IMR-90 (cell line): Measurements from ENCODE around the gene TEAD4. TPM values are rescaled to one million over a fixed set of nuclear protein-coding genes. Genes with fewer than 3 reads are reported as not detected.

Experiments
- ATAC-seq: fragments of 200-7000 bp; cut with Tn5 transposase; 2 replicates; pipeline ENCODE4 v1.9.1; 2020; ENCODE audit warnings: low read depth, mild to moderate bottlenecking, moderate library complexity
- BruUV-seq: library from RNA; stranded (reverse); fragments of 400-500 nt; replicated peaks from 2 replicates; lab custom pipeline; 2021; lab: Mats Ljungman, UMichigan
- CTCF ChIA-PET: fragments of 300-600 bp; formaldehyde crosslinking; extraction: SDS; loops from one replicate; lab custom pipeline; 2021; ENCODE audit warnings: antibody characterized with exemption; lab: Yijun Ruan, JAX
- POLR2A ChIA-PET: fragments of 300-600 bp; sonication (Branson Sonifier 250); formaldehyde crosslinking; loops from one replicate; lab custom pipeline; 2022; ENCODE audit warnings: antibody characterized with exemption; ENCODE audit not compliant: unreplicated experiment; lab: Charles Lee
- DNase-seq: peaks from one replicate; pipeline ENCODE4 v3.0.0; 2013
- H2AFZ ChIP-seq: replicated peaks from 2 replicates; pipeline ENCODE3; 2013; ENCODE audit warnings: low read length, mild to moderate bottlenecking; ENCODE audit not compliant: poor library complexity
- H2AK5ac ChIP-seq: 2 replicates; pipeline ENCODE4 v1.6.1; 2013; ENCODE audit warnings: low read depth, low read length, inconsistent platforms
- H2AK9ac ChIP-seq: replicated peaks from 2 replicates; pipeline ENCODE3; 2013; ENCODE audit warnings: mild to moderate bottlenecking, low read depth, low read length, moderate library complexity; ENCODE audit not compliant: poor library complexity
- H2BK120ac ChIP-seq: 2 replicates; pipeline ENCODE4 v1.6.1; 2013; ENCODE audit warnings: low read depth, low read length, inconsistent platforms
- H2BK15ac ChIP-seq: 3 replicates; pipeline ENCODE4 v1.6.1; 2013; ENCODE audit warnings: low read depth, low read length, inconsistent platforms
- H2BK20ac ChIP-seq: 2 replicates; pipeline ENCODE4 v1.6.1; 2013; ENCODE audit warnings: low read depth, mild to moderate bottlenecking, inconsistent platforms, low read length, moderate library complexity
- H2BK5ac ChIP-seq: 2 replicates; pipeline ENCODE4 v1.6.1; 2013; ENCODE audit warnings: mild to moderate bottlenecking, low read depth, low read length, inconsistent platforms; ENCODE audit not compliant: poor library complexity, severe bottlenecking
- H3K14ac ChIP-seq: replicated peaks from 2 replicates; pipeline ENCODE4 v1.6.1; 2013; ENCODE audit warnings: low read depth, low read length, inconsistent platforms
- H3K18ac ChIP-seq: 2 replicates; pipeline ENCODE4 v1.6.1; 2013; ENCODE audit warnings: low read depth, low read length, control low read depth
- H3K23ac ChIP-seq: 2 replicates; pipeline ENCODE4 v1.6.1; 2013; ENCODE audit warnings: low read depth, low read length, inconsistent platforms
- H3K27ac ChIP-seq: 2 replicates; pipeline ENCODE4 v1.5.1; 2013; ENCODE audit warnings: mild to moderate bottlenecking, control low read depth, low read length; ENCODE audit not compliant: insufficient read depth
- H3K27me3 ChIP-seq: 2 replicates; pipeline ENCODE4 v1.6.1; 2013; ENCODE audit warnings: low read length; ENCODE audit not compliant: control insufficient read depth, insufficient read depth
- H3K36me3 ChIP-seq: 2 replicates; pipeline ENCODE4 v1.6.1; 2013; ENCODE audit warnings: low read length, mixed read lengths; ENCODE audit not compliant: control insufficient read depth, insufficient read depth
- H3K4ac ChIP-seq: 2 replicates; pipeline ENCODE4 v1.6.1; 2013; ENCODE audit warnings: low read depth, low read length, inconsistent platforms
- H3K4me1 ChIP-seq: 2 replicates; pipeline ENCODE4 v1.6.1; 2013; ENCODE audit warnings: low read length, mixed read lengths; ENCODE audit not compliant: control insufficient read depth, insufficient read depth
- H3K4me2 ChIP-seq: 2 replicates; pipeline ENCODE4 v1.6.1; 2013; ENCODE audit warnings: low read depth, mild to moderate bottlenecking, control low read depth, low read length, moderate library complexity
- H3K4me3 ChIP-seq: 2 replicates; pipeline ENCODE4 v1.5.1; 2013; ENCODE audit warnings: low read depth, mild to moderate bottlenecking, control low read depth, low read length, moderate library complexity; ENCODE audit not compliant: insufficient read depth
- H3K56ac ChIP-seq: 2 replicates; pipeline ENCODE4 v1.6.1; 2013; ENCODE audit warnings: low read length, inconsistent platforms; ENCODE audit not compliant: insufficient read depth; ENCODE audit errors: extremely low read depth
- H3K79me1 ChIP-seq, 2 experiments: 2 replicates each; pipeline ENCODE4 v1.6.1; 2013; ENCODE audit warnings: low read length in 2 of 2, inconsistent platforms in 1 of 2, low read depth in 1 of 2
- H3K9ac ChIP-seq: 2 replicates; pipeline ENCODE4 v1.6.1; 2013; ENCODE audit warnings: low read depth, low read length, control low read depth
- H3K9me1 ChIP-seq: 2 replicates; pipeline ENCODE4 v1.6.1; 2013; ENCODE audit warnings: low read length, inconsistent platforms; ENCODE audit not compliant: insufficient read depth
- H3K9me3 ChIP-seq: 2 replicates; pipeline ENCODE4 v1.6.1; 2013; ENCODE audit warnings: low read length; ENCODE audit not compliant: control insufficient read depth, insufficient read depth
- H4K20me1 ChIP-seq: 2 replicates; pipeline ENCODE4 v1.6.1; 2013; ENCODE audit warnings: low read length, inconsistent platforms; ENCODE audit not compliant: insufficient read depth
- H4K5ac ChIP-seq: 2 replicates; pipeline ENCODE4 v1.6.1; 2013; ENCODE audit warnings: mild to moderate bottlenecking, low read depth, low read length, control low read depth
- H4K8ac ChIP-seq, 2 experiments: 2 replicates each; pipeline ENCODE4 v1.6.1; 2013; ENCODE audit warnings: low read depth in 2 of 2, low read length in 2 of 2, control low read depth in 1 of 2, inconsistent platforms in 1 of 2
- H4K91ac ChIP-seq: 2 replicates; pipeline ENCODE4 v1.6.1; 2013; ENCODE audit warnings: low read depth, low read length, inconsistent platforms; ENCODE audit not compliant: insufficient read depth
- BHLHE40 ChIP-seq: fragments of 150-350 bp; IDR thresholded peaks from 2 replicates; pipeline ENCODE4 v1.6.1; 2016; ENCODE audit warnings: mild to moderate bottlenecking, low read depth, low read length
- CEBPB ChIP-seq: IDR thresholded peaks from 2 replicates; pipeline ENCODE4 v1.6.1; 2012; ENCODE audit warnings: low read depth, low read length, improper control_type of control experiment
- CHD1 ChIP-seq: IDR thresholded peaks from 2 replicates; pipeline ENCODE4 v1.6.1; 2012; ENCODE audit warnings: low read depth, low read length, improper control_type of control experiment
- CTCF ChIP-seq: conservative IDR thresholded peaks from 2 replicates; pipeline ENCODE4 v1.5.1; 2012; ENCODE audit warnings: mild to moderate bottlenecking, low read depth, low read length, improper control_type of control experiment
- ELK1 ChIP-seq: fragments of 150-350 bp; IDR thresholded peaks from 2 replicates; pipeline ENCODE4 v1.6.1; 2016; ENCODE audit warnings: low read depth, mild to moderate bottlenecking, low read length, moderate library complexity, borderline replicate concordance
- FOS ChIP-seq: fragments of 150-350 bp; IDR thresholded peaks from 2 replicates; pipeline ENCODE4 v1.6.1; 2016; ENCODE audit warnings: low read depth, low read length
- MAZ ChIP-seq: IDR thresholded peaks from 2 replicates; pipeline ENCODE4 v1.6.1; 2012; ENCODE audit warnings: low read depth, mild to moderate bottlenecking, low read length, improper control_type of control experiment, moderate library complexity, borderline replicate concordance
- MXI1 ChIP-seq: IDR thresholded peaks from 2 replicates; pipeline ENCODE4 v1.6.1; 2012; ENCODE audit warnings: low read depth, mild to moderate bottlenecking, low read length, moderate library complexity, borderline replicate concordance
- NFE2L2 ChIP-seq: fragments of 150-350 bp; IDR thresholded peaks from 2 replicates; pipeline ENCODE4 v1.6.1; 2016; ENCODE audit warnings: low read depth, mild to moderate bottlenecking, low read length
- RCOR1 ChIP-seq: IDR thresholded peaks from 2 replicates; pipeline ENCODE4 v1.6.1; 2012; ENCODE audit warnings: mild to moderate bottlenecking, low read length, improper control_type of control experiment; ENCODE audit not compliant: insufficient replicate concordance
- RFX5 ChIP-seq: IDR thresholded peaks from 2 replicates; pipeline ENCODE4 v1.8.0; 2012; ENCODE audit warnings: low read depth, mild to moderate bottlenecking, low read length, moderate library complexity
- WGBS, 2 experiments: methylation state at CpG; one replicate each; pipeline versions ENCODE4 v1.1.5 to v1.1.7; 2013; ENCODE audit warnings: missing lambda C conversion rate in 2 of 2; ENCODE audit not compliant: insufficient read length in 1 of 2; ENCODE audit errors: extremely low coverage in 2 of 2; 5-methylcytosine and 5-hydroxymethylcytosine counted together
- dilution Hi-C: fragments of 300-500 bp; cut with HindIII; formaldehyde crosslinking; loops from one replicate; pipeline ENCODE4 v1.14.3; 2018; ENCODE audit warnings: low sequenced_read_pairs; ENCODE audit not compliant: unreplicated experiment
- in situ Hi-C: fragments of 300-500 bp; cut with MboI; formaldehyde crosslinking; loops from 3 replicates; pipeline ENCODE4 v1.14.3; 2019; ENCODE audit warnings: low sequenced_read_pairs, inconsistent platforms, mixed read lengths
- intact Hi-C: fragments of 100-400 bp; cut with micrococcal nuclease; formaldehyde crosslinking; loops from 2 replicates; pipeline ENCODE4 v1.10.0; 2022
- polyA plus RNA-seq, 3 experiments: library from polyadenylated mRNA; depleted of rRNA; stranded (reverse); fragments of >200 nt; gene quantifications; 2 replicates each; pipeline ENCODE4 v1.2.3, GENCODE V29; 2012; ENCODE audit warnings: low replicate concordance in 1 of 3
- total RNA-seq: library from RNA; depleted of rRNA; stranded (reverse); fragments of >200 nt; gene quantifications from 2 replicates; pipeline ENCODE4 v1.2.3, GENCODE V29; 2012

TEAD4 gene
- total and polyA plus RNA-seq, 2 of the 4 experiments (the other 2 are of a cell fraction), result 8.8 to 24.9 TPM

- Histone ChIP-seq H2BK15ac (no peak overlapping the region), H3K4me1 (no peaks in the 10 kb centered on the region), H2BK20ac (no peak overlapping the region), H3K9me3 (no peaks in the 10 kb centered on the region), H3K36me3 (peaks cover 11% of the 10 kb centered on the region), H3K56ac (no peak overlapping the region), H3K9me1 (no peaks in the 10 kb centered on the region; the same call in 1 of the 2 replicates), H3K79me1 (no peaks in the 10 kb centered on the region), H3K23ac (no peak overlapping the region), H3K27ac (no peak overlapping the region), H2AK9ac (no peak overlapping the region), H3K14ac (no peak overlapping the region), H4K91ac (no peak overlapping the region), H2AFZ (no peak overlapping the region), H3K27me3 (no peaks in the 10 kb centered on the region), H2BK120ac (no peak overlapping the region), H3K9ac (no peak overlapping the region), H2BK5ac (no peak overlapping the region), H4K20me1 (no peaks in the 10 kb centered on the region), H4K5ac (no peak overlapping the region), H4K8ac (no peak overlapping the region), H2AK5ac (no peak overlapping the region), H3K4me3 (no peak overlapping the region), H3K18ac (no peak overlapping the region), H3K4me2 (no peak overlapping the region), H3K4ac (no peak overlapping the region)
- ChIA-PET CTCF (interaction anchor here (1.2 kb wide), 1 partner anchor 14 kb away, joined by 3 read pairs; no protein-coding TSS in a partner anchor), POLR2A (no interaction called here)
- DNase-seq (no peak), ATAC-seq (no peak)
- no TSS peak for BruUV-seq
- no peak for TF ChIP-seq NFE2L2
- TF ChIP-seq CHD1, result no peak
- no peak for TF ChIP-seq RFX5
- TF ChIP-seq CTCF, result no peak
- TF ChIP-seq RCOR1, result no peak
- no peak for TF ChIP-seq FOS
- TF ChIP-seq MAZ, result no peak
- TF ChIP-seq BHLHE40, result no peak
- TF ChIP-seq CEBPB, result no peak
- TF ChIP-seq MXI1, result no peak
- TF ChIP-seq ELK1, result no peak
- in situ Hi-C loops (no loop called here), intact Hi-C loops (no loop called here), dilution Hi-C loops (no loop called here)
- no CpG with 5 or more reads among the region's 7 CpGs for WGBS, 2 experiments
These were observed 68.9 kb downstream of the TEAD4 start for GRCh38 chr12:3028108-3028507.
